Fibroblast of lung (primary cell): ENCODE data around the gene HLF. TPM values are rescaled to one million over a fixed set of nuclear protein-coding genes. Genes with fewer than 3 reads are reported as not detected.

Source experiments
- DNase-seq, 2 donors: peaks; one replicate each; pipeline versions ENCODE4 v3.0.0 to v3.0.0-alpha.2; 2010; ENCODE audit warnings: low read depth in 2 of 2
- H2AFZ ChIP-seq: 2 replicates; pipeline ENCODE4 v1.5.1; 2012; ENCODE audit warnings: low read length, control low read depth, inconsistent platforms
- H3K27ac ChIP-seq: 2 replicates; pipeline ENCODE4 v1.5.1; 2011; ENCODE audit warnings: low read length, control low read depth; ENCODE audit not compliant: insufficient read depth
- H3K27me3 ChIP-seq: 2 replicates; pipeline ENCODE4 v1.5.1; 2011; ENCODE audit warnings: mild to moderate bottlenecking, low read length; ENCODE audit not compliant: control insufficient read depth, insufficient read depth
- H3K36me3 ChIP-seq: 2 replicates; pipeline ENCODE4 v1.5.1; 2011; ENCODE audit warnings: low read length; ENCODE audit not compliant: control insufficient read depth, insufficient read depth
- H3K4me1 ChIP-seq: 2 replicates; pipeline ENCODE4 v1.5.1; 2011; ENCODE audit warnings: low read length; ENCODE audit not compliant: control insufficient read depth, insufficient read depth; ENCODE audit errors: extremely low read depth
- H3K4me2 ChIP-seq: 2 replicates; pipeline ENCODE4 v1.5.1; 2011; ENCODE audit warnings: low read length, control low read depth; ENCODE audit not compliant: insufficient read depth; ENCODE audit errors: extremely low read depth
- H3K4me3 ChIP-seq, 4 experiments: fragments of 200-600 bp in 1 of 4; sonication (generic) in 1 of 4; replicated peaks in 1 of 4; 2 replicates each; pipeline ENCODE4 v1.5.1; 2011 to 2016; ENCODE audit warnings: low read length in 4 of 4, low read depth in 3 of 4, mild to moderate bottlenecking in 3 of 4, control low read depth in 2 of 4, inconsistent platforms in 1 of 4, mixed read lengths in 1 of 4; ENCODE audit not compliant: insufficient read depth in 1 of 4; ENCODE audit errors: control extremely low read depth in 1 of 4
- H3K79me2 ChIP-seq: 2 replicates; pipeline ENCODE4 v1.5.1; 2012; ENCODE audit warnings: mild to moderate bottlenecking, low read length, inconsistent platforms; ENCODE audit not compliant: control insufficient read depth, insufficient read depth
- H3K9ac ChIP-seq: 2 replicates; pipeline ENCODE4 v1.5.1; 2011; ENCODE audit warnings: mild to moderate bottlenecking, low read length, control low read depth; ENCODE audit not compliant: insufficient read depth
- H3K9me3 ChIP-seq: 2 replicates; pipeline ENCODE4 v1.5.1; 2012; ENCODE audit warnings: low read depth, low read length; ENCODE audit not compliant: control insufficient read depth, insufficient read depth
- H4K20me1 ChIP-seq: 2 replicates; pipeline ENCODE4 v1.5.1; 2011; ENCODE audit warnings: low read length; ENCODE audit not compliant: control insufficient read depth, insufficient read depth; ENCODE audit errors: extremely low read depth
- EZH2 ChIP-seq: IDR thresholded peaks from 2 replicates; pipeline ENCODE4 v1.5.1; 2012; ENCODE audit warnings: low read length, control low read depth, mild to moderate bottlenecking; ENCODE audit errors: missing control alignments
- polyA plus RNA-seq, 2 donors: library from polyadenylated mRNA; depleted of rRNA in 1 of 2; stranded (reverse) in 1 of 2; unstranded in 1 of 2; fragments of >200 nt; gene quantifications; 2 replicates each; pipeline ENCODE4 v1.2.1, GENCODE V29; 2011 to 2012; ENCODE audit warnings: missing spikeins in 1 of 2
- total RNA-seq: library from RNA; depleted of rRNA; stranded (reverse); fragments of >200 nt; gene quantifications from 2 replicates; pipeline ENCODE4 v1.2.1, GENCODE V29; 2014
- TF ChIP-seq, protein P1 (sequence below), 2 donors: IDR thresholded peaks in 1 of 2; conservative IDR thresholded peaks in 1 of 2; 1 replicate in 1 of 2; 2 replicates in 1 of 2; pipeline ENCODE4 v1.5.1; 2011 to 2012; ENCODE audit warnings: low read length in 2 of 2, control low read depth in 1 of 2, inconsistent platforms in 1 of 2, low read depth in 1 of 2, mild to moderate bottlenecking in 1 of 2

The HLF gene
- total and polyA plus RNA-seq, 2 donors (not counting 1 experiment from before 2014, with no cell fraction given): 0.17 to 0.69 TPM

DNA sequence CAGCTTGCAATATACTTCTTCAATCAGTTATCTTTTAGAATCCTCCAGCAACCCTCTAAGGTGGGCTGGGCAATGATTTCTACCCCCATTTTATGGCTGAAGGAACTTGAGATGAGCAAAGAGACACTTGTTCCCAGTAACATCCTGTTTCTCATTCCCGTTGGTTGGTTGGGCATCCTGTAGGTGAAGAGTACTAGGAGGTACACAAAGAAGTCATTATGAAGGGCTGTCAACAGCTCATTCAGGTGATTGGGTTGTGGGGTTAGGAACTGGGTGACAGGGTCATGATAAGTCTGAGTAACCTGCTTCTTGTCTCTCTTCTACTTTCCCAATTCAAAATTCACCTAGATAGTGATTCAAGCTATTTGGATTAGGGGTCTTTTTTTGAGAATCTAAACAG, 80.4 kb downstream of the HLF start:
- H3K27ac ChIP-seq: no peak overlapping the region
- no peak for DNase-seq
- TF ChIP-seq EZH2: no peak
- TF ChIP-seq, protein P1, sequence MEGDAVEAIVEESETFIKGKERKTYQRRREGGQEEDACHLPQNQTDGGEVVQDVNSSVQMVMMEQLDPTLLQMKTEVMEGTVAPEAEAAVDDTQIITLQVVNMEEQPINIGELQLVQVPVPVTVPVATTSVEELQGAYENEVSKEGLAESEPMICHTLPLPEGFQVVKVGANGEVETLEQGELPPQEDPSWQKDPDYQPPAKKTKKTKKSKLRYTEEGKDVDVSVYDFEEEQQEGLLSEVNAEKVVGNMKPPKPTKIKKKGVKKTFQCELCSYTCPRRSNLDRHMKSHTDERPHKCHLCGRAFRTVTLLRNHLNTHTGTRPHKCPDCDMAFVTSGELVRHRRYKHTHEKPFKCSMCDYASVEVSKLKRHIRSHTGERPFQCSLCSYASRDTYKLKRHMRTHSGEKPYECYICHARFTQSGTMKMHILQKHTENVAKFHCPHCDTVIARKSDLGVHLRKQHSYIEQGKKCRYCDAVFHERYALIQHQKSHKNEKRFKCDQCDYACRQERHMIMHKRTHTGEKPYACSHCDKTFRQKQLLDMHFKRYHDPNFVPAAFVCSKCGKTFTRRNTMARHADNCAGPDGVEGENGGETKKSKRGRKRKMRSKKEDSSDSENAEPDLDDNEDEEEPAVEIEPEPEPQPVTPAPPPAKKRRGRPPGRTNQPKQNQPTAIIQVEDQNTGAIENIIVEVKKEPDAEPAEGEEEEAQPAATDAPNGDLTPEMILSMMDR (conservative IDR thresholded peaks at IDR 0.05 in 1 of 2, IDR thresholded peaks at IDR 0.05 in 1 of 2; ENCODE audit: low read depth in 1 of 2, low read length in 2 of 2): no peak

GRCh38 chr17:55346658-55347057, 81.9 kb downstream of the HLF start:
- H3K4me2 ChIP-seq: no peak overlapping the region
- no peak overlapping the region for H3K9ac ChIP-seq
- no peaks in the 10 kb centered on the region for H3K79me2 ChIP-seq
- TF ChIP-seq, protein P1 (conservative IDR thresholded peaks at IDR 0.05 in 1 of 2, IDR thresholded peaks at IDR 0.05 in 1 of 2; ENCODE audit: low read depth in 1 of 2, low read length in 2 of 2): no peak
- TF ChIP-seq EZH2: no peak
- no peak overlapping the region for H3K4me3 ChIP-seq
- peaks cover 2% of the 10 kb centered on the region for H4K20me1 ChIP-seq
- H3K27ac ChIP-seq: no peak overlapping the region
- H3K9me3 ChIP-seq: no peaks in the 10 kb centered on the region
- no peaks in the 10 kb centered on the region for H3K36me3 ChIP-seq
- no peaks in the 10 kb centered on the region for H3K4me1 ChIP-seq
- no peak for DNase-seq
- H3K27me3 ChIP-seq: no peaks in the 10 kb centered on the region
- H2AFZ ChIP-seq: no peak overlapping the region

More for the DNA sequence above, 80.4 kb downstream of the HLF start:
- Histone ChIP-seq H3K4me2 (no peak overlapping the region), H3K36me3 (no peaks in the 10 kb centered on the region), H3K9me3 (no peaks in the 10 kb centered on the region), H3K4me3 (no peak overlapping the region), H4K20me1 (peaks cover 2% of the 10 kb centered on the region), H3K9ac (no peak overlapping the region), H3K27me3 (no peaks in the 10 kb centered on the region), H2AFZ (no peak overlapping the region), H3K79me2 (no peaks in the 10 kb centered on the region), H3K4me1 (no peaks in the 10 kb centered on the region)

GRCh38 chr17:55347341-55347740, 82.6 kb downstream of the HLF start:
- no peak for DNase-seq
- no peaks in the 10 kb centered on the region for H3K36me3 ChIP-seq
- no peak overlapping the region for H3K4me2 ChIP-seq
- no peak overlapping the region for H3K27ac ChIP-seq
- TF ChIP-seq, protein P1 (conservative IDR thresholded peaks at IDR 0.05 in 1 of 2, IDR thresholded peaks at IDR 0.05 in 1 of 2; ENCODE audit: low read depth in 1 of 2, low read length in 2 of 2): no peak
- TF ChIP-seq EZH2: no peak
- H3K4me3 ChIP-seq: no peak overlapping the region
- peaks cover 2% of the 10 kb centered on the region for H4K20me1 ChIP-seq
- H3K9ac ChIP-seq: no peak overlapping the region
- H3K79me2 ChIP-seq: no peaks in the 10 kb centered on the region
- no peak overlapping the region for H2AFZ ChIP-seq
- no peaks in the 10 kb centered on the region for H3K27me3 ChIP-seq
- H3K4me1 ChIP-seq: no peaks in the 10 kb centered on the region
- H3K9me3 ChIP-seq: no peaks in the 10 kb centered on the region
